Natural killer cell (primary cell): ENCODE data around the gene UQCRHL. TPM values are rescaled to one million over a fixed set of nuclear protein-coding genes. Genes with fewer than 3 reads are reported as not detected.
"Not testable (repeated sequence)": the region's sequence is repeated elsewhere in the genome, so short reads cannot be mapped to it uniquely, and the experiment has no call there.

Experiments used
- ATAC-seq, 3 donors: fragments of 150-1000 bp in 2 of 3; fragments of 200-7000 bp in 1 of 3; cut with Tn5 transposase; 1 replicate in 1 of 3; 2 replicates in 2 of 3; pipeline ENCODE4 v1.10.0; 2021; ENCODE audit warnings: mild to moderate bottlenecking in 2 of 3, moderate library complexity in 2 of 3
- DNase-seq, 2 donors: peaks; one replicate each; pipeline versions ENCODE4 v3.0.0 to v3.0.0-alpha.2; 2013 to 2021; ENCODE audit warnings: mixed read lengths in 1 of 2
- H3K27ac ChIP-seq: one replicate; pipeline ENCODE4 v1.5.1; 2013; ENCODE audit warnings: mild to moderate bottlenecking, low read length
- H3K27me3 ChIP-seq: one replicate; pipeline ENCODE4 v1.6.1; 2013; ENCODE audit warnings: low read length; ENCODE audit not compliant: control insufficient read depth, insufficient read depth
- H3K36me3 ChIP-seq: one replicate; pipeline ENCODE4 v1.6.1; 2013; ENCODE audit warnings: low read length; ENCODE audit not compliant: control insufficient read depth, insufficient read depth
- H3K4me1 ChIP-seq: one replicate; pipeline ENCODE4 v1.6.1; 2013; ENCODE audit warnings: low read length; ENCODE audit not compliant: control insufficient read depth, insufficient read depth
- H3K4me3 ChIP-seq: one replicate; pipeline ENCODE4 v1.5.1; 2013; ENCODE audit warnings: low read length
- H3K9me3 ChIP-seq: one replicate; pipeline ENCODE4 v1.6.1; 2013; ENCODE audit warnings: low read length; ENCODE audit not compliant: control insufficient read depth, insufficient read depth
- H3K27ac Mint-ChIP-seq, 2 donors: one replicate each; pipeline ENCODE4 v1.8.0; 2022; ENCODE audit warnings: mild to moderate bottlenecking in 2 of 2, mixed read lengths in 2 of 2, moderate library complexity in 1 of 2
- H3K27me3 Mint-ChIP-seq, 2 donors: one replicate each; pipeline ENCODE4 v1.8.0; 2022; ENCODE audit warnings: low read depth in 2 of 2, mixed read lengths in 2 of 2
- H3K36me3 Mint-ChIP-seq: one replicate; pipeline ENCODE4 v1.8.0; 2022; ENCODE audit warnings: mixed read lengths
- H3K4me1 Mint-ChIP-seq, 2 donors: one replicate each; pipeline ENCODE4 v1.8.0; 2022; ENCODE audit warnings: mixed read lengths in 2 of 2
- H3K4me3 Mint-ChIP-seq: one replicate; pipeline ENCODE4 v1.8.0; 2022; ENCODE audit warnings: mild to moderate bottlenecking, moderate library complexity, mixed read lengths
- H3K9me3 Mint-ChIP-seq, 2 donors: one replicate each; pipeline ENCODE4 v1.8.0; 2022; ENCODE audit warnings: mixed read lengths in 2 of 2
- WGBS: methylation state at CpG from one replicate; pipeline ENCODE4 v1.1.7; 2013; ENCODE audit warnings: missing lambda C conversion rate; ENCODE audit not compliant: insufficient coverage; 5-methylcytosine and 5-hydroxymethylcytosine counted together
- intact Hi-C: fragments of 100-400 bp; cut with micrococcal nuclease; formaldehyde crosslinking; loops from one replicate; pipeline ENCODE4 v1.14.2; 2022
- total RNA-seq, 4 donors: library from RNA; stranded (reverse); fragments of 120-200 nt in 1 of 4; gene quantifications; one replicate each; pipeline versions ENCODE4 v1.2.3 to v1.2.4, GENCODE V29; 2013 to 2022
- TF ChIP-seq, protein P1 (sequence below): fragments of 200-600 bp; IDR thresholded peaks from one replicate; pipeline ENCODE4 v1.8.0; 2022; ENCODE audit warnings: antibody characterized with exemption

The UQCRHL gene
- total RNA-seq, 3 donors from 2014 or later (not counting 1 experiment from before 2014, with no cell fraction given), result 0.87 to 1.2 (median 1.0) TPM

DNA sequence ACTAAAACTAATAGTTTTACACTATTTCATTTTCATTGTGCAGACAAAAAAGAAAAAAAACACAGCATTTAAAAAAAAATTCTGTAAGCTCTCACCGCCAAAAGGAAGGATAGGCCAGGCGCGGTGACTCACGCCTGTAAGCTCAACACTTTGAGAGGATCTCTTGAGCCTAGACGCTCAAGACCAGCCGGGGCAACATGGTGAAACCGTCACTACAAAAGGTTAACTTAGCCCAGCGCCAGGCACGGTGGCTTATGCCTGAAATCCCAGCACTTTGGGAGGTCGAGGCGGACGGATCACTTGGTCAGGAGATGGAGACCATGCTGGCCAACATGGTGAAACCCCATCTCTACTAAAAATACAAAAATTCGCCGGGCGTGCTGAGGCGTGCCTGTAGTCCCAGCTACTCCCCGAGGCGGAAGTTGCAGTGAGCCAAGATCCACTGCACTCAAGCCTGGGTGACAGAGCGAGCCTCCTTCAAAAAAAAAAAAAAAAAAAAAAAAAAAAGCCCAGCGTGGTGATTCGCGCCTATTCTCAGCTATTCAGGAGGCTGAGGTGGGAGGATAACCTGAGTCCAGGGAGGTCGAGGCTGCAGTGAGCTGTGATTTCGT, 25.7 kb upstream of the UQCRHL start:
- peak overlapping the region; percentile 96 for H3K27ac ChIP-seq
- 64% methylated on average over 21 of the region's 24 CpGs for WGBS
- H3K4me3 ChIP-seq, result peak overlapping the region; percentile 80
- Mint-ChIP-seq H3K4me1 (peaks cover 41 to 47% of the 10 kb centered on the region in 2 donors), H3K36me3 (no peaks in the 10 kb centered on the region), H3K4me3 (peak overlapping the region; percentile 96), H3K27me3 (no peaks in the 10 kb centered on the region), H3K9me3 (no peaks in the 10 kb centered on the region), H3K27ac (peak overlapping the region; percentile 95 to 99)
- no peaks in the 10 kb centered on the region for H3K36me3 ChIP-seq
- TF ChIP-seq, protein P1, sequence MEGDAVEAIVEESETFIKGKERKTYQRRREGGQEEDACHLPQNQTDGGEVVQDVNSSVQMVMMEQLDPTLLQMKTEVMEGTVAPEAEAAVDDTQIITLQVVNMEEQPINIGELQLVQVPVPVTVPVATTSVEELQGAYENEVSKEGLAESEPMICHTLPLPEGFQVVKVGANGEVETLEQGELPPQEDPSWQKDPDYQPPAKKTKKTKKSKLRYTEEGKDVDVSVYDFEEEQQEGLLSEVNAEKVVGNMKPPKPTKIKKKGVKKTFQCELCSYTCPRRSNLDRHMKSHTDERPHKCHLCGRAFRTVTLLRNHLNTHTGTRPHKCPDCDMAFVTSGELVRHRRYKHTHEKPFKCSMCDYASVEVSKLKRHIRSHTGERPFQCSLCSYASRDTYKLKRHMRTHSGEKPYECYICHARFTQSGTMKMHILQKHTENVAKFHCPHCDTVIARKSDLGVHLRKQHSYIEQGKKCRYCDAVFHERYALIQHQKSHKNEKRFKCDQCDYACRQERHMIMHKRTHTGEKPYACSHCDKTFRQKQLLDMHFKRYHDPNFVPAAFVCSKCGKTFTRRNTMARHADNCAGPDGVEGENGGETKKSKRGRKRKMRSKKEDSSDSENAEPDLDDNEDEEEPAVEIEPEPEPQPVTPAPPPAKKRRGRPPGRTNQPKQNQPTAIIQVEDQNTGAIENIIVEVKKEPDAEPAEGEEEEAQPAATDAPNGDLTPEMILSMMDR, result no peak
- H3K9me3 ChIP-seq, result no peaks in the 10 kb centered on the region
- H3K4me1 ChIP-seq, result peaks cover 46% of the 10 kb centered on the region
- no peak for ATAC-seq
- DNase-seq, result peak in 1 of 2 donors; percentile 77
- intact Hi-C loops, result loop anchor here (5.0 to 10.0 kb wide), 3 partner anchors 54 to 1072 kb away; partner anchors contain the start of gene SZRD1
- H3K27me3 ChIP-seq, result no peaks in the 10 kb centered on the region

DNA sequence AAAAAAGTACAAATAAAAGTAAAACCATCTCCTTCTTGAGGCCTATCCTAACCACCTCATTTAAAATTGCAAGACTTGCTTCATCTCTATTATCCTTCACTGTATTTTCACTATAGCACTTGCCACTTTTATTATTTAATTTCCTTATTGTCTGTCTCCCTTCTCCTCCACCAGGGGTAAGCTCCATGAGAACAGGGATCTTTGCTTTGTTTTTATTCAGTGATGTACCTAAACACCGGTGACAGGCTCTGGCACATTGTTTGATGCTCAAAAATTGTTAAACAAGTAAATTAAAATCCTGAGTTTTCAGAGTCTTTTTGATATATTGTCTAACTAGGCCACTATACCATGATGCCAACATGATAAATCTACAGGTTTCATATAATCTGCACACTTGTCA, 22.8 kb upstream of the UQCRHL start:
- H3K36me3 ChIP-seq, result no peaks in the 10 kb centered on the region
- WGBS, result 91% methylated on average over 1 of the region's 1 CpG
- no peaks in the 10 kb centered on the region for H3K27me3 ChIP-seq
- DNase-seq, result no peak
- H3K4me3 ChIP-seq, result no peak overlapping the region
- no peaks in the 10 kb centered on the region for H3K9me3 ChIP-seq
- H3K27me3 Mint-ChIP-seq, result no peaks in the 10 kb centered on the region
- no peak for ATAC-seq
- intact Hi-C loops, result loop anchor here (5.0 to 10.0 kb wide), 3 partner anchors 57 to 1075 kb away; partner anchors contain the start of gene SZRD1
- peak overlapping the region in 1 of 2 donors; percentile 14 for H3K27ac Mint-ChIP-seq
- no peaks in the 10 kb centered on the region for H3K36me3 Mint-ChIP-seq
- H3K9me3 Mint-ChIP-seq, result no peaks in the 10 kb centered on the region
- H3K27ac ChIP-seq, result no peak overlapping the region
- TF ChIP-seq, protein P1, result no peak
- no peak overlapping the region for H3K4me3 Mint-ChIP-seq
- H3K4me1 Mint-ChIP-seq, result peaks cover 16 to 20% of the 10 kb centered on the region in 2 donors
- peaks cover 28% of the 10 kb centered on the region for H3K4me1 ChIP-seq

- DNase-seq, ATAC-seq, H3K27ac Mint-ChIP-seq, intact Hi-C loops, H3K9me3 Mint-ChIP-seq, H3K36me3 ChIP-seq, H3K9me3 ChIP-seq, H3K4me3 Mint-ChIP-seq, H3K27ac ChIP-seq, H3K27me3 Mint-ChIP-seq, H3K27me3 ChIP-seq, H3K36me3 Mint-ChIP-seq, H3K4me3 ChIP-seq: not testable (repeated sequence)
- 92% methylated on average over 12 of the region's 14 CpGs for WGBS
- H3K4me1 Mint-ChIP-seq, result peaks cover 14 to 16% of the 10 kb centered on the region in 2 donors
- H3K4me1 ChIP-seq, result peaks cover 22% of the 10 kb centered on the region
Measured at GRCh38 chr1:15828931-15829330, 21.5 kb upstream of the UQCRHL start.

DNA sequence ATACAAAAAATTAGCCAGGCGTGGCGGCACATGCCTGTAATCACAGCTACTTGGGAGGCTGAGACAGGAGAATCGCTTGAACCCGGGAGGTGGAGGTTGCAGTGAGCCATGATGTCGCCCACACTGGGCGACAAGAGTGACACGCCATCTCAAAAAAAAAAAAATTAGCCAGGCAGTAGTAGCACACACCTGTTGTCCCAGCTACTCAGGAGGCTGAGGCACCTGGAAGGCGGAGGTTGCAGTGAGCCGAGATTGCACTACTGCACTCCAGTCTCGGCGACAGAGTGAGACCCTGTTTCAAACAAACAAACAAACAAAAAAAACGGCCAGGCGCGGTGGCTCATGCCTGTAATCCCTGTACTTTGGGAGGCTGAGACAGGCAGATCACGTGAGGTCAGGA, 20.1 kb upstream of the UQCRHL start:
- 96% methylated on average over 10 of the region's 15 CpGs for WGBS
- H3K27me3 ChIP-seq, H3K27ac Mint-ChIP-seq, H3K27ac ChIP-seq, H3K4me3 ChIP-seq, H3K27me3 Mint-ChIP-seq, H3K9me3 ChIP-seq, H3K36me3 Mint-ChIP-seq, ATAC-seq, H3K36me3 ChIP-seq, intact Hi-C loops, H3K9me3 Mint-ChIP-seq, DNase-seq, H3K4me3 Mint-ChIP-seq: not testable (repeated sequence)
- peaks cover 11 to 16% of the 10 kb centered on the region in 2 donors for H3K4me1 Mint-ChIP-seq
- peaks cover 15% of the 10 kb centered on the region for H3K4me1 ChIP-seq
